Activated T-cell treated with anti-CD3 and anti-CD28 coated beads for 24 hours (primary cell): ENCODE results near the gene KLHL22.
"Not testable (repeated sequence)": the region's sequence is repeated elsewhere in the genome, so short reads cannot be mapped to it uniquely, and the experiment has no call there.

Experiments used
- DNase-seq: peaks from one replicate; pipeline ENCODE4 v3.0.0-alpha.2; 2020; ENCODE audit warnings: low read depth

The KLHL22 gene

DNA sequence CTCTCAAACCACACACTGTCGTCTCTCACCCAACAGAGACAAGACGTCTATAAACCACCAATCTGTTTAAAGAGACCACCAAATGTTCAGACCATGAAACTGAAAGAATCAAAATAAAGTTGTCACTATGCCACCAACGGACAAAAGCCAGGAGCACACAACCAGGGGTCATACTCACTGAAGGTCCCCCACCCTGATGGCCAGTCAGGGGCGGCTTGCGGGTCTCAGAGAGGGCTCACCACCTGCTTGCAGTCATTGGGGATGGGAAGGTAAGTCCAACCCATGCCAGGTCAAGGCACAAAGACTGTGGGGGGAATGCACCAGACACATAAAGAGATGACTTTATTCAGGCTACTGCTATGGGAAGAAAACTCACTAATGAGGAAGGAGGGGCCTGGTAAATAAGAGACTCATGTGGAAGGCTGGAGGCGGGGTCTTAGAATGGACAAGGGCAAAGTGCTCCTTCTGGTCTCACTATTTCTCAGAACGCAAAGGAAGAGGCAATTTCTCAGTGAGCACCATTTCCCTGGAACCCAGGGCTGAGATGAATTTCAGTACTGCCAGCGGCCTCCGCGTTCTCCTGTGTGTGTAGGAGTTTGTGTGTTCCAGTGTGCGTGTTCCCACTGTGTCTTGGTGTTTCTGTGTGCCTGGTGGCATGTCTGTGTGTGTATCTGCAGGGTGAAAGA is 75.3 kb downstream of the KLHL22 start:
- no peak for DNase-seq

GRCh38 chr22:20419664-20419951 is 76.0 kb downstream of the KLHL22 start:
- DNase-seq, result no peak

GRCh38 chr22:20418211-20418788 is 77.3 kb downstream of the KLHL22 start:
- DNase-seq, result peak; percentile 51

- not testable (repeated sequence) for DNase-seq
These were observed 79.9 kb downstream of the KLHL22 start for GRCh38 chr22:20415699-20416098.

- DNase-seq, result not testable (repeated sequence)
These were observed 80.4 kb downstream of the KLHL22 start for GRCh38 chr22:20415241-20415640.

DNA sequence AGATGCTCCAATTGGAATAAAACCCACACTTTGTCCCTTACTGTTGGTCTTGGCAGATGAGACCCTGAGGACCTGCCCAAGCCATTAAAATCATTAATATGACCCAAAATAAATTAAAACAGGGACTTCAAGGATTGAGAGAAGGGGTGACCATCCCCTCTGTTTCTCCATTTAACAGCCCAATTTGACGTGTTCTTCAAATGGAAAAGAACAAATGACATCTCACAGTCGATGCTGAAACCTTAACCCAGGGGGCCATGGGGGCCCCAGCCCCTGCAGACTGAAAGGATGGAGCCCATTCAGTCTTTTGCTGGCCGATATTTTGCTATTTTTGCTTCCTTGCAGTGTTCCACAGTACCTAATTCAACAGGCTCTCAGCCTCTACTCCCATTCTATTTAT is 81.1 kb downstream of the KLHL22 start:
- DNase-seq, result no peak

GRCh38 chr22:20414059-20414440 is 81.5 kb downstream of the KLHL22 start:
- no peak for DNase-seq

DNA sequence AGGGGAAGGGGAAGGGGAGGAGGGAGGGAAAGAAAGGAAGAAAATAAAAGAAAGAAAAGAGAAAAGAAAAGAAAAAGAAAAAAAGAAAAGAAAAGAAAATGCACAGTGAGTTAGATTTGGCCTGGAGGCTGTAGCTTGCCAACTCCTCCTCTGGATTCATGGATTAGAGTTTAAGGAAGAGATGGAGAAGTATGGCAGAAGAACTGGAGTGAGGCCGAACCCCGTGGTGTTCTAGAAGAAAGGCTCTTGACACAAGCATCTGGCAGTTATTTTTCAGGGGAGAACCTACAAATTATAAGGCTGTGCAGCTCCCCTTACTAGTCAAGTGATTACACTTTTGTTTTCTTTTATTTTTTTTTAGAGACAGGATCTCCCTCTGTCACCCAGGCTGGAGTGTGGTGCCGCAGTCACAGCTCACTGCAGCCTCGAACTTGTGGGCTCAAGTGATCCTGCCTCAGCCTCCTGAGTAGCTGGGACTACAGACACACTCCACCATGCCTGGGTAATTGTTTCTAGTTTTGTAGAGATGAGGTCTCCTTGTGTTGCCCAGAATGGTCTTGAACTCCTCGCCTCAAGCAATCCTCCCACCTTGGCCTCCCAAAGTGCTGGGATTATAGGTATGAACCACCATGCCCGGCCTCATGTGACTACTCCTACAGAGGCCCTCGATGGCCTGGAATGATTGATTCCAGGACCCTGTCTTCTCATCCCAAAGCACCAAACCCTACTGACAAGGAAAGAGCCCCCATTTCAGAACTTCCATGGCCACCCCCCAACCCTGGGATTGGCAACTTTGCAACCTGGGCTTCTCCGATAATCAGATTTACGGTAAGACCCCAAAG is 82.2 kb downstream of the KLHL22 start:
- DNase-seq, result no peak

DNA sequence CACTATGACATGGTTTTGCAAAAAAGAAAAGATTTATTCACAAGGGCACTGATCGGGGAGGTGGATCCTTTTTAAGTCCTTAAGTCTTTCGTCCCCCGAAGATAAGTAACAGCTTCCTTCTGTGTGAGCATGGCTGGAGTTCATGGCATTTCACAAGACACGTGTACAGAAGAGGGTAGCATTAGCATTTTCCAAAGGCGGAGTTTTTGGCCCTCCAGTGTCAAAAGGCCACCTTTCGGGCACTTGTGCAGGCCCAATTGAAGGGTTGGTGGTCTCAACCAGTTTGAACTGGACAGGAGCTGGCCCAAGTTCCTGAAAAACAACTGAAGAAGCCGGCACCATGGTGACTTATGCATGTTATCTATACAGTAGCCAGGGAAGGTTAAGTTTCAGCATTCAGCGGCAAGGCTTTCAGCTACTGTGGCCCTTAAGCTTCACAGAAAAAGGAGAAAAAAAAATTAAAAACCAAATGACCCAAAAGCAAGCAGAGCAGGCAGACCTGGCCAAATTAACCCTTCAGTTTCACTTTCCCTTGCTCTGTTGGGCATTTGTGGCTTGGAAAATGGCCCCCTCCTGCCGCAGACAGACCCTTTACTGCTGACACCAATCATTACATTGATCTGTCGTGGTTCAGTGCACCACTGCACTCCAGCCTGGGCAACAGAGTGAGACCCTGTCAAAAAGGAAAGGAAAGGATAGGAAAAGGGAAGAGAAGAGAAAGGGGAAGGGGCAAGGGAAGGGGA is 83.0 kb downstream of the KLHL22 start:
- no peak for DNase-seq

DNA sequence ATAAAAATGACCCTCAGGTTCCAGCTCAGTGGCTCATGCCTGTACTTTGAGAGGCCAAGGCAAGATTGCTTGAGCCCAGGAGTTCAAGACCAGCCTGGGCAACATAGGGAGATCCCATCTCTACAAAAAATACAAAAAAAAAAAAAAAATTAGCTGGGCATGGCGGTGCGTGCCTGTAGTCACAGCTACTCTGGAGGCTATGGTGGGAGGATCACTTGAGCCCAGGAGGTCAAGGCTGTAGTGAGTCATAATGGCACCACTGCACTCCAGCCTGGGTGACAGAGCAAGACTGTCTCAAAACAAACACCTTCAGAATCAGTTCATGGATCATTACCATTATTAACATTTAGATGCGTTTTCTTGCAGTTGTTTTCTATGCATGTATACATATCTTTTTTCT is 86.2 kb downstream of the KLHL22 start:
- not testable (repeated sequence) for DNase-seq

GRCh38 chr22:20408891-20409290 is 86.7 kb downstream of the KLHL22 start:
- DNase-seq, result no peak

DNA sequence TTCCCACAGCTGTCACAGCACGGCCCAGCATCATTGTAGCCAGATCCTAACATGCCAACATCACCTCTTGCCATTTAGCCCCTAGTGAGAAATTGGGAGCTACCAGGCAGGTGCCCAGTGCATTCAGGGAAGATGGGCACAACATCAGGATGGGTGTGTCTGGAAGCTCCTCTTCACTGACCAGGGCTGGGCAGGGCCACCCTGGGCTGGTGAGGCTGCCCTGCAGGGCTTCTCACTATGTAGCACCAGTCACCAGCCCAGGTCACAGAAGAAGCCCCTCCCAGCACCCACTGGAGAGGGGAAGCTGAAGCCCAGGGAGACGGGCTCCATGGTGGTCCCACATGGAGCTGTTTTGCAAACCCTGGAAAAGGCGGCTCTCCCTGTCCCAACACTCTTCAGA is 87.8 kb downstream of the KLHL22 start:
- no peak for DNase-seq

DNA sequence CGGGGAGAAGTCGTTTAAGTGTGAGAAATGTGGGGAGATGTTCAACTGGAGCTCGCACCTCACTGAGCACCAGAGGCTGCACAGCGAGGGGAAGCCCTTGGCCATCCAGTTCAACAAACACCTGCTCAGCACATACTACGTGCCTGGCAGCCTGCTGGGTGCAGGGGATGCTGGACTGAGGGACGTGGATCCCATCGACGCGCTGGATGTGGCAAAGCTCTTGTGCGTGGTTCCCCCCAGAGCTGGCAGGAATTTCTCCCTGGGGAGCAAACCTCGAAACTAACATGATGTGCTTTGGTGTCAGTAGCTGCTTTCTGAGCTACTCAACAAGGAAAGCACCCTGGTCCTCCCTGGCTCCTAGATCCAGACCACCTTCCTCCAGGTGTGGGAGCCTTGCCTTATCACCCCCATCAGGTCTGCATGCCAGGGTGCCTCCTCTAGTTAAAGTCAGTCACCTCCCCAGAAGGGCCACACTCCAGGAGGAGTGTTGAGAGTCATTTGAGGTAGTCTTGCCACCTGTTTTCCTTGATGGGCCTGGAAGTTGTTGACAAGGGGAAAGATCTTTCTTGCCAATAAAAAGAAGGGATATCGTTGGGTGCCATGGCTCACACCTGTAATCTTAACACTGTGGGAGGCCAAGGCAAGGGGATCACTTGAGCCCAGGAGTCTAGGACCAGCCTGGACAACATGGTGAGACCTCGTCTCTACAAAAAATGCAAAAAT is 88.7 kb downstream of the KLHL22 start:
- no peak for DNase-seq

GRCh38 chr22:20405931-20406685 is 89.5 kb downstream of the KLHL22 start:
- DNase-seq, result no peak

DNA sequence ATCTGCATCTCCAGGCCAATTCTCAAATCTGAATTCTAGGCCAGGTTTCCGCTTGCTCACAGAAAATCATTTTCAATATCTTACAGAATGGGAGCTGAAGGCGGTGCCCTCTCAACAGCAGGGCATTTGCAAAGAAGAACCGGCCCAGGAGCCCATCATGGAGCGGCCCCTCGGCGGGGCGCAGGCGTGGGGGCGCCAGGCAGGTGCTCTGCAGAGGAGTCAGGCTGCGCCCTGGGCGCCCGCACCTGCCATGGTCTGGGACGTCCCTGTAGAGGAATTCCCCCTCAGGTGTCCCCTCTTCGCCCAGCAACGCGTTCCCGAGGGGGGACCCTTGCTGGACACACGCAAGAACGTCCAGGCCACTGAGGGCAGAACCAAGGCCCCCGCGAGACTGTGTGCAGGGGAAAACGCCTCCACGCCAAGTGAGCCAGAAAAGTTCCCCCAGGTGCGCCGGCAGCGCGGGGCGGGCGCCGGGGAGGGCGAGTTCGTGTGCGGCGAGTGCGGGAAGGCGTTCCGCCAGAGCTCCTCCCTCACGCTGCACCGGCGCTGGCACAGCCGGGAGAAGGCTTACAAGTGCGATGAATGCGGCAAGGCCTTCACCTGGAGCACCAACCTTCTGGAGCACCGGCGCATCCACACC is 90.2 kb downstream of the KLHL22 start:
- DNase-seq, result no peak

GRCh38 chr22:20404881-20405280 is 90.7 kb downstream of the KLHL22 start:
- DNase-seq, result no peak

DNA sequence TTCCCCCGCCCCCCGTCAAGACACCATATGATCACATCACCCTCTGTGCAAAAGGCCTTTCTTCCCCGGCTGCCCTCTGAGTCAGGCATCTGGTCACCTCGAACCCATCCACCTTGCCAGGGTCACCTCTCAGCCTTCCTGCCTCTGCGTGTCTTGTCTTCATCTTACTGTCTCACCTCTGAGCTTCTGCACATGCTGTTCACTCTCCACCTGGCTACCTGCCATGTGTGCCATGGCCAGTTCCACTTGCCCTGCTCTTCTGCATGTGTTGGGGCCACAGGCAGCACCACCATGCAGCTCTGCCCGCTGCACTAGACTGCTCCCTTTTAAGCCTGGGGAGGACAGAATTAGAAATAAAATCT is 91.8 kb downstream of the KLHL22 start:
- no peak for DNase-seq

DNA sequence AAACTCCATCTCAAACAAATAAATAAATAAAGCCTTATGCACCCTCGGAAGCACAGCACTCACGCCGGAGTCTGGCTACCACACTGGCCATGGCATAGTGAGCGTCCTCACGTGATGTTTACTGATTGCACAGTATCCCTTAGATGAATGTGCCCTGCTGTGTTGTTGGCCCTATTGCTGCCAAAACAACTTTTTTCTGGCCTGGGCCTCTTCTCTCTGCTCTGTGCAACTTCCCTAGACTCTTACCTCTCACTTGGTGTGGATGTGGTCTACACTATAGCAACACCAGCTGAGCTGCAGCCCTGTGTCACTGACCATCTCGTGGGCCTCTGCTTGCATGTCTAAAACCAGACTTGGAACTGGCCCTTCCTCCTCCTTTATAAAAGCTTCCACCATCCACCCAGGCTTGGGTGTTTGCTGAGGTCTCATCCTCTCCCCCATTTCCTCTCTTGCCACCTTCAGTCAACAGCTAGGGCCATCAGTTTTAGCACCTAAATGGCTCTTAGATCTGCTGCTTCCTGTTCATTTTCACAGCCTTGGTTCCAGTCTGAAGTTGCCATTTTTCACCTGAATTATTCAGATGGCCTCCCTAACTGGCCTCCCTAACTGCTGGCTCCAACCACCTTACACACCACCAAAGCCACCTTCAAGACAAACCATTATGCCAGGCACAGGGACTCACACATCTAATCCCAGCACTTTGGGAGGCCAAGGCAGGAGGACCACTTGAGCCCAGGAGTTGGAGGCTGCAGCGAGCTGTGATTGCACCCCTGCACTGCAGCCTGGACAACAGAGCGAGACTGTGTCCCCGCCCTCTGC is 92.4 kb downstream of the KLHL22 start:
- DNase-seq, result no peak

DNA sequence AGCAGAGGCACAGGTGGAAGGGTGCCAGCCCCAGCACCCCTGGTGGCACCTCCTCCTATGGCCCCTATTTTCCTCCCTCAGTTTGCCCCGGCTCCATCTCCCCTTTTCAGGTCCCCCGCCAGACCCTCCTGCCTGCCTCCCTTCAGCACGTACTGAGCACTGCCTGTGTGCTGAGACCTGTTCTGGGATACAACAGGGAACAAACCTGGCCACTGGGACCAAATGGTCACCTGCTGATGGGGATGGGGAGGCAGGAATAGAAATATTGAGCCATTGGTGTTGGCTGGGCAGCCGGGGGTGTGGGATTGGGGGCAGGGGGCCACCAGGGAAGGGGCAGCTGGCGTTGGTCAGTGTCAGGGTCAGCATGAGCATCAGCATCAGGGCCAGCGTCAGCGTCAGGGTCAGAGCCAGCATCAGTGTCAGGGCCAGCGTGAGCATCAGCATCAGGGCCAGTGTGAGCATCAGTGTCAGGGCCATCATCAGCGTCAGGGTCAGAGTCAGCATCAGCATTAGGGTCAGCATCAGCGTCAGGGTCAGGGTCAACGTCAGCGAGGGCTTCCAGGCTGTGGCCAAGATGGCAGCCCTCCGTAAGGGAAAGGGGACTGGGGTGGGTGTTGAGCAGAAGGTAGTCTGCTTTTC is 94.1 kb downstream of the KLHL22 start:
- no peak for DNase-seq
